Peyer's patch (tissue), 4 donors: ENCODE results near the gene C4orf36.

Experiments
- CTCF ChIP-seq, 6 experiments: fragments of 450-650 bp in 4 of 6; fragments of 200-600 bp in 2 of 6; sonication (generic) in 1 of 6; IDR thresholded peaks; one replicate each; pipeline ENCODE4 v1.5.1; 2017 to 2019; ENCODE audit warnings: antibody characterized with exemption in 6 of 6, mild to moderate bottlenecking in 3 of 6, moderate library complexity in 1 of 6
- POLR2A ChIP-seq, 2 donors: fragments of 450-650 bp; IDR thresholded peaks; one replicate each; pipeline ENCODE4 v1.5.1; 2017; ENCODE audit warnings: antibody characterized with exemption in 2 of 2, mild to moderate bottlenecking in 2 of 2, moderate library complexity in 2 of 2

GRCh38 chr4:86934771-86935565, 42.7 kb upstream of the C4orf36 start, which contains the start of gene AFF1:
- TF ChIP-seq CTCF (IDR thresholded peaks at IDR 0.05), result peak; percentile 18 to 62 (median 54)
- TF ChIP-seq POLR2A (IDR thresholded peaks at IDR 0.05), result peak; percentile 79 to 91
